HepG2 (cell line): Measurements from ENCODE around the gene SAC3D1. TPM values are rescaled to one million over a fixed set of nuclear protein-coding genes. Genes with fewer than 3 reads are reported as not detected.

Experiments used
- ATF3 ChIP-seq: sonication (generic); formaldehyde crosslinking; IDR thresholded peaks from 2 replicates; pipeline ENCODE4 v1.4.0; 2020; ENCODE audit warnings: missing genetic modification reagents
- CBX5 ChIP-seq: sonication (generic); formaldehyde crosslinking; IDR thresholded peaks from 2 replicates; pipeline ENCODE4 v1.4.0; 2020; ENCODE audit warnings: missing genetic modification reagents, borderline replicate concordance
- POLR2A ChIP-seq, 2 experiments: IDR thresholded peaks; 2 replicates each; pipeline ENCODE4 v1.6.1; 2011; ENCODE audit warnings: low read depth in 2 of 2, low read length in 2 of 2, mild to moderate bottlenecking in 1 of 2, moderate library complexity in 1 of 2; ENCODE audit not compliant: insufficient read depth in 1 of 2
- SKI ChIP-seq: fragments of 450-650 bp; IDR thresholded peaks from one replicate; pipeline ENCODE4 v1.6.1; 2018; ENCODE audit warnings: mild to moderate bottlenecking; ENCODE audit not compliant: partially characterized antibody
- SMYD3 ChIP-seq: sonication (generic); formaldehyde crosslinking; IDR thresholded peaks from 2 replicates; pipeline ENCODE4 v1.8.1; 2023; ENCODE audit warnings: mild to moderate bottlenecking, missing genetic modification reagents
- TGIF2 ChIP-seq: IDR thresholded peaks from 2 replicates; pipeline ENCODE4 v1.6.1; 2016; ENCODE audit warnings: control low read depth, missing compliant biosample characterization
- ZFP62 ChIP-seq: sonication (generic); formaldehyde crosslinking; IDR thresholded peaks from 2 replicates; pipeline ENCODE4 v1.4.0; 2020; ENCODE audit warnings: missing genetic modification reagents
- ZNF20 ChIP-seq: sonication (generic); formaldehyde crosslinking; IDR thresholded peaks from 2 replicates; pipeline ENCODE4 v1.4.0; 2020; ENCODE audit warnings: mild to moderate bottlenecking, moderate library complexity, missing genetic modification reagents
- ZNF547 ChIP-seq: sonication (generic); formaldehyde crosslinking; IDR thresholded peaks from 2 replicates; pipeline ENCODE4 v1.5.1; 2020; ENCODE audit warnings: mild to moderate bottlenecking, missing genetic modification reagents
- ZNF710 ChIP-seq: sonication (generic); formaldehyde crosslinking; IDR thresholded peaks from 2 replicates; pipeline ENCODE4 v1.5.0; 2020; ENCODE audit warnings: mild to moderate bottlenecking, missing genetic modification reagents, borderline replicate concordance
- ZZZ3 ChIP-seq: sonication (generic); formaldehyde crosslinking; IDR thresholded peaks from 2 replicates; pipeline ENCODE4 v1.4.0; 2020; ENCODE audit warnings: missing genetic modification reagents, mild to moderate bottlenecking, borderline replicate concordance
- polyA plus RNA-seq, 8 experiments: library from polyadenylated mRNA; depleted of rRNA in 3 of 8; stranded (reverse) in 7 of 8; unstranded in 1 of 8; fragments of >200 nt; fragmentation: Illumina TruSeq in 4 of 8; extraction: Trizol in 4 of 8; gene quantifications; 2 replicates each; pipeline versions ENCODE4 v1.2.1 to v1.2.3, GENCODE V29; 2011 to 2016; ENCODE audit warnings: low read depth in 4 of 8, missing spikeins in 1 of 8, mixed read lengths in 1 of 8; ENCODE audit not compliant: insufficient read depth in 1 of 8
- total RNA-seq, 5 experiments: library from RNA; depleted of rRNA; stranded (reverse); fragments of >200 nt; fragmentation: Illumina TruSeq; extraction: Trizol; gene quantifications; 2 replicates each; pipeline ENCODE4 v1.2.3, GENCODE V29; 2016; ENCODE audit warnings: low read depth in 1 of 5
- TF ChIP-seq, protein P1 (sequence below): sonication (generic); formaldehyde crosslinking; IDR thresholded peaks from 2 replicates; pipeline ENCODE4 v1.9.0; 2021; ENCODE audit warnings: mild to moderate bottlenecking, missing genetic modification reagents
- TF ChIP-seq, protein P2 (sequence below): sonication (generic); formaldehyde crosslinking; IDR thresholded peaks from 2 replicates; pipeline ENCODE4 v1.4.0; 2020; ENCODE audit warnings: missing genetic modification reagents, borderline replicate concordance
- TF ChIP-seq, protein P3 (sequence below): sonication (generic); formaldehyde crosslinking; IDR thresholded peaks from 2 replicates; pipeline ENCODE4 v1.9.0; 2021; ENCODE audit warnings: missing genetic modification reagents, borderline replicate concordance

Gene SAC3D1
- total and polyA plus RNA-seq, 2 of the 13 experiments (the other 11 are each of a cell fraction or from before 2014, with no cell fraction given) = 7.4 to 36.3 TPM

GRCh38 chr11:64996710-64997380 is 44.2 kb upstream of the SAC3D1 start, which contains the start of gene BATF2 (continued):
- TF ChIP-seq, protein P1, sequence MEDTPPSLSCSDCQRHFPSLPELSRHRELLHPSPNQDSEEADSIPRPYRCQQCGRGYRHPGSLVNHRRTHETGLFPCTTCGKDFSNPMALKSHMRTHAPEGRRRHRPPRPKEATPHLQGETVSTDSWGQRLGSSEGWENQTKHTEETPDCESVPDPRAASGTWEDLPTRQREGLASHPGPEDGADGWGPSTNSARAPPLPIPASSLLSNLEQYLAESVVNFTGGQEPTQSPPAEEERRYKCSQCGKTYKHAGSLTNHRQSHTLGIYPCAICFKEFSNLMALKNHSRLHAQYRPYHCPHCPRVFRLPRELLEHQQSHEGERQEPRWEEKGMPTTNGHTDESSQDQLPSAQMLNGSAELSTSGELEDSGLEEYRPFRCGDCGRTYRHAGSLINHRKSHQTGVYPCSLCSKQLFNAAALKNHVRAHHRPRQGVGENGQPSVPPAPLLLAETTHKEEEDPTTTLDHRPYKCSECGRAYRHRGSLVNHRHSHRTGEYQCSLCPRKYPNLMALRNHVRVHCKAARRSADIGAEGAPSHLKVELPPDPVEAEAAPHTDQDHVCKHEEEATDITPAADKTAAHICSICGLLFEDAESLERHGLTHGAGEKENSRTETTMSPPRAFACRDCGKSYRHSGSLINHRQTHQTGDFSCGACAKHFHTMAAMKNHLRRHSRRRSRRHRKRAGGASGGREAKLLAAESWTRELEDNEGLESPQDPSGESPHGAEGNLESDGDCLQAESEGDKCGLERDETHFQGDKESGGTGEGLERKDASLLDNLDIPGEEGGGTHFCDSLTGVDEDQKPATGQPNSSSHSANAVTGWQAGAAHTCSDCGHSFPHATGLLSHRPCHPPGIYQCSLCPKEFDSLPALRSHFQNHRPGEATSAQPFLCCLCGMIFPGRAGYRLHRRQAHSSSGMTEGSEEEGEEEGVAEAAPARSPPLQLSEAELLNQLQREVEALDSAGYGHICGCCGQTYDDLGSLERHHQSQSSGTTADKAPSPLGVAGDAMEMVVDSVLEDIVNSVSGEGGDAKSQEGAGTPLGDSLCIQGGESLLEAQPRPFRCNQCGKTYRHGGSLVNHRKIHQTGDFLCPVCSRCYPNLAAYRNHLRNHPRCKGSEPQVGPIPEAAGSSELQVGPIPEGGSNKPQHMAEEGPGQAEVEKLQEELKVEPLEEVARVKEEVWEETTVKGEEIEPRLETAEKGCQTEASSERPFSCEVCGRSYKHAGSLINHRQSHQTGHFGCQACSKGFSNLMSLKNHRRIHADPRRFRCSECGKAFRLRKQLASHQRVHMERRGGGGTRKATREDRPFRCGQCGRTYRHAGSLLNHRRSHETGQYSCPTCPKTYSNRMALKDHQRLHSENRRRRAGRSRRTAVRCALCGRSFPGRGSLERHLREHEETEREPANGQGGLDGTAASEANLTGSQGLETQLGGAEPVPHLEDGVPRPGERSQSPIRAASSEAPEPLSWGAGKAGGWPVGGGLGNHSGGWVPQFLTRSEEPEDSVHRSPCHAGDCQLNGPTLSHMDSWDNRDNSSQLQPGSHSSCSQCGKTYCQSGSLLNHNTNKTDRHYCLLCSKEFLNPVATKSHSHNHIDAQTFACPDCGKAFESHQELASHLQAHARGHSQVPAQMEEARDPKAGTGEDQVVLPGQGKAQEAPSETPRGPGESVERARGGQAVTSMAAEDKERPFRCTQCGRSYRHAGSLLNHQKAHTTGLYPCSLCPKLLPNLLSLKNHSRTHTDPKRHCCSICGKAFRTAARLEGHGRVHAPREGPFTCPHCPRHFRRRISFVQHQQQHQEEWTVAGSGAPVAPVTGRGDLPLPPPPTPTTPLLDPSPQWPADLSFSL (CRISPR knock-in tag) = no peak
- no peak for TF ChIP-seq ZNF547 (CRISPR knock-in tag)
- peak; percentile 94; the same call in 1 of the 2 replicates for TF ChIP-seq TGIF2
- TF ChIP-seq POLR2A (IDR thresholded peaks at IDR 0.05; ENCODE audit: insufficient read depth in 1 of 2, low read depth in 2 of 2, low read length in 2 of 2) = peak; percentile 71 to 84
- peak; percentile 69 for TF ChIP-seq ZNF710 (CRISPR knock-in tag)
- no peak for TF ChIP-seq ZFP62 (CRISPR knock-in tag)
- TF ChIP-seq SMYD3 (CRISPR knock-in tag) = no peak
- TF ChIP-seq CBX5 (CRISPR knock-in tag) = peak; percentile 65; the same call in 1 of the 2 replicates
- 0 out of 2 replicates have a peak, but pooled peaks have one; percentile 14 for TF ChIP-seq ATF3 (CRISPR knock-in tag)
- TF ChIP-seq, protein P2, sequence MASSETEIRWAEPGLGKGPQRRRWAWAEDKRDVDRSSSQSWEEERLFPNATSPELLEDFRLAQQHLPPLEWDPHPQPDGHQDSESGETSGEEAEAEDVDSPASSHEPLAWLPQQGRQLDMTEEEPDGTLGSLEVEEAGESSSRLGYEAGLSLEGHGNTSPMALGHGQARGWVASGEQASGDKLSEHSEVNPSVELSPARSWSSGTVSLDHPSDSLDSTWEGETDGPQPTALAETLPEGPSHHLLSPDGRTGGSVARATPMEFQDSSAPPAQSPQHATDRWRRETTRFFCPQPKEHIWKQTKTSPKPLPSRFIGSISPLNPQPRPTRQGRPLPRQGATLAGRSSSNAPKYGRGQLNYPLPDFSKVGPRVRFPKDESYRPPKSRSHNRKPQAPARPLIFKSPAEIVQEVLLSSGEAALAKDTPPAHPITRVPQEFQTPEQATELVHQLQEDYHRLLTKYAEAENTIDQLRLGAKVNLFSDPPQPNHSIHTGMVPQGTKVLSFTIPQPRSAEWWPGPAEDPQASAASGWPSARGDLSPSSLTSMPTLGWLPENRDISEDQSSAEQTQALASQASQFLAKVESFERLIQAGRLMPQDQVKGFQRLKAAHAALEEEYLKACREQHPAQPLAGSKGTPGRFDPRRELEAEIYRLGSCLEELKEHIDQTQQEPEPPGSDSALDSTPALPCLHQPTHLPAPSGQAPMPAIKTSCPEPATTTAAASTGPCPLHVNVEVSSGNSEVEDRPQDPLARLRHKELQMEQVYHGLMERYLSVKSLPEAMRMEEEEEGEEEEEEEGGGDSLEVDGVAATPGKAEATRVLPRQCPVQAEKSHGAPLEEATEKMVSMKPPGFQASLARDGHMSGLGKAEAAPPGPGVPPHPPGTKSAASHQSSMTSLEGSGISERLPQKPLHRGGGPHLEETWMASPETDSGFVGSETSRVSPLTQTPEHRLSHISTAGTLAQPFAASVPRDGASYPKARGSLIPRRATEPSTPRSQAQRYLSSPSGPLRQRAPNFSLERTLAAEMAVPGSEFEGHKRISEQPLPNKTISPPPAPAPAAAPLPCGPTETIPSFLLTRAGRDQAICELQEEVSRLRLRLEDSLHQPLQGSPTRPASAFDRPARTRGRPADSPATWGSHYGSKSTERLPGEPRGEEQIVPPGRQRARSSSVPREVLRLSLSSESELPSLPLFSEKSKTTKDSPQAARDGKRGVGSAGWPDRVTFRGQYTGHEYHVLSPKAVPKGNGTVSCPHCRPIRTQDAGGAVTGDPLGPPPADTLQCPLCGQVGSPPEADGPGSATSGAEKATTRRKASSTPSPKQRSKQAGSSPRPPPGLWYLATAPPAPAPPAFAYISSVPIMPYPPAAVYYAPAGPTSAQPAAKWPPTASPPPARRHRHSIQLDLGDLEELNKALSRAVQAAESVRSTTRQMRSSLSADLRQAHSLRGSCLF (CRISPR knock-in tag) = no peak
- TF ChIP-seq ZNF20 (CRISPR knock-in tag) = no peak
- TF ChIP-seq SKI = peak; percentile 13
- TF ChIP-seq, protein P3, sequence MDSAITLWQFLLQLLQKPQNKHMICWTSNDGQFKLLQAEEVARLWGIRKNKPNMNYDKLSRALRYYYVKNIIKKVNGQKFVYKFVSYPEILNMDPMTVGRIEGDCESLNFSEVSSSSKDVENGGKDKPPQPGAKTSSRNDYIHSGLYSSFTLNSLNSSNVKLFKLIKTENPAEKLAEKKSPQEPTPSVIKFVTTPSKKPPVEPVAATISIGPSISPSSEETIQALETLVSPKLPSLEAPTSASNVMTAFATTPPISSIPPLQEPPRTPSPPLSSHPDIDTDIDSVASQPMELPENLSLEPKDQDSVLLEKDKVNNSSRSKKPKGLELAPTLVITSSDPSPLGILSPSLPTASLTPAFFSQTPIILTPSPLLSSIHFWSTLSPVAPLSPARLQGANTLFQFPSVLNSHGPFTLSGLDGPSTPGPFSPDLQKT (CRISPR knock-in tag) = no peak
- TF ChIP-seq ZZZ3 (CRISPR knock-in tag) = no peak
